Measurements from ENCODE around the gene NCF2.
"Not testable (repeated sequence)": the region's sequence is repeated elsewhere in the genome, so short reads cannot be mapped to it uniquely, and the experiment has no call there.

NCF2 gene

DNA sequence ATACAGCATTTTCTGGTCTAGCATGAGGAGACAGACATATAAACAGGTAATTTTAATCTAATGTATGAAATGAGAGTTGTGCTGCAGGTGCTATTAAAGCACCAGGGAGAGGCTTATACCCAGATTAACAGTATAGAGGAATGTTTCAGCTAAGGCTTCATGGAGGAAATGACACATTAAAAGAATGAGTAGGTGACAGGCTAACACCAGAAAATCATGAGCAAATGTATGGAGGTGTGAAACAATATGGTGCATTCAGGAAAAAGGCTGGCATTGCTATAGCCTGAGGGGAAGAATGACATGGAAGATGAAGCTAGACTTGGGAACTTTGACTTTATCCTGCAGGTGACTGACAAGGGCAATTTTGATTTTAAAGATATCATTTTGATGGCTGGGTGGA lies 38.3 kb upstream of the NCF2 start:
- peaks cover 41% of the 10 kb centered on the region for H3K4me1 Mint-ChIP-seq
- no peak for DNase-seq
- CTCF ChIA-PET = interaction anchor here (0.6 to 1.6 kb wide), 4 partner anchors 27 to 287 kb away, joined by 3 to 8 read pairs (median 4); no protein-coding TSS in a partner anchor
- no peak overlapping the region for H3K27ac Mint-ChIP-seq
- no peak overlapping the region for H3K4me3 Mint-ChIP-seq
- no peaks in the 10 kb centered on the region for H3K27me3 Mint-ChIP-seq
- H3K36me3 Mint-ChIP-seq = peaks cover 53% of the 10 kb centered on the region
- no peaks in the 10 kb centered on the region for H3K9me3 Mint-ChIP-seq

DNA sequence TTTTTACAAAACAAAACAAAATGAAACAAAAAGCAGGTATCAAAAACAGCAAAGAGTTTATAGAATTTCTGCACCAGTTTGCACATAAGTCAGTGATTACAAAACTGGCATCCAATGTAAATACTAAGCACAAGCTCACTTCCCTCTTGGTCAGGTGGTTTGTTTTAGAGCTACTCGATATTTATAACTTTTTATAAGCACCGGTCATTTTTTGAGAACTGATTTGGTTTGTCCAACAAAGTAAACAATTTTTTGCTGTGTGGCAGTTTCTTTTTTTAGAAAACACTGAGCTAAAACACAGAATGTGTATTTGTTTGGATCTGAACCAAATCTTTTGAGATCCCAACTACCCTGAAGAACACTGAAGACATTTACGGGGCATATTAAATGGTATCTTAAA lies 36.0 kb upstream of the NCF2 start:
- not testable (repeated sequence) for DNase-seq, H3K27ac Mint-ChIP-seq, H3K9me3 Mint-ChIP-seq, H3K27me3 Mint-ChIP-seq, H3K4me3 Mint-ChIP-seq
- peaks cover 50% of the 10 kb centered on the region for H3K36me3 Mint-ChIP-seq
- H3K4me1 Mint-ChIP-seq = peaks cover 26% of the 10 kb centered on the region
- CTCF ChIA-PET = interaction anchor here (1.0 to 2.6 kb wide), 3 partner anchors 16 to 52 kb away, joined by 3 to 7 read pairs (median 3); no protein-coding TSS in a partner anchor

DNA sequence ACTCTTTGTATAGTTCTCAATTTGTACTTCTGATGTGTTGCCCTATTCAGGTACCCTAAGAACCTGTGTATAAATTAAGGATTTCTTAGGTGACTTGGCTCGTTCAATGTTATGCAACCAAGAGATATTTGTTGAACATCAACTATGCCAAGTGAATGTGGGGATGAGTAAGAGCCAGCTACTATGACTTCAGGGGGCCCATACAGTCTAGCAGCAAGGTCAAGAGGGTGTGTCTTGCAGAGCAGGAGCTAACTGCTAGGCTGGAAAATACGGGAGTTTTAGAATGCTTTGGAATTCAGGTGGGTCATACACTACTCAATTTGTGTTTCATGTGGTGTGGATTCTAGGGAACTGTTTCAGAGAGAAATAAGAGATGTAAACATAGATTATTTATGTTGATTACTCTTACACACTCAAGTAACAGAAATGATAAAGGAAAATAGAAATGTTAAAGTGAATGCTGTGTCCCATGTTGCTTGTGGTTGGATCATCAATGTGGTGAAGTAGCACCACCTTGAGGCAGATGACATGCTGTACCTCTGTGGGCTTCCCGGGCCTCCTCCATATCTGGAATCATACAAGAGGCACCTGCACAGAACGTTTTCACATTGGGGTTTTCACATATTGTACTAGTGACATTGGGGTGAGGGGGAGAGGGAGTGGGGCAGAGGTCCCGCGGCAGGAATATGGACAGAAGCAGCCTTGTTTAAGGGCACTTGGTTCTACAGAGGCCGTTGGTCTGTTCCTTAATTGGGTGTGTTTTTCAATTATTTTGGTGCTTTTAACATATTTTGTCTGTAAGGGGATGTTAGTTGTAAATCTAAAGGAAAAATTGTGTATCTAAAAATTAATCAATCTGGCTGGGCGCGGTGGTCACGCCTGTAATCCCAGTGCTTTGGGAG lies 32.9 kb upstream of the NCF2 start:
- peaks cover 27% of the 10 kb centered on the region for H3K36me3 Mint-ChIP-seq
- no peak overlapping the region for H3K27ac Mint-ChIP-seq
- peak; percentile 67 for DNase-seq
- H3K4me3 Mint-ChIP-seq = no peak overlapping the region
- peaks cover 7% of the 10 kb centered on the region for H3K4me1 Mint-ChIP-seq
- CTCF ChIA-PET = interaction anchor here (0.9 to 3.0 kb wide), 8 partner anchors 8 to 342 kb away, joined by 3 to 9 read pairs (median 4); no protein-coding TSS in a partner anchor
- H3K9me3 Mint-ChIP-seq = no peaks in the 10 kb centered on the region
- H3K27me3 Mint-ChIP-seq = no peaks in the 10 kb centered on the region

DNA sequence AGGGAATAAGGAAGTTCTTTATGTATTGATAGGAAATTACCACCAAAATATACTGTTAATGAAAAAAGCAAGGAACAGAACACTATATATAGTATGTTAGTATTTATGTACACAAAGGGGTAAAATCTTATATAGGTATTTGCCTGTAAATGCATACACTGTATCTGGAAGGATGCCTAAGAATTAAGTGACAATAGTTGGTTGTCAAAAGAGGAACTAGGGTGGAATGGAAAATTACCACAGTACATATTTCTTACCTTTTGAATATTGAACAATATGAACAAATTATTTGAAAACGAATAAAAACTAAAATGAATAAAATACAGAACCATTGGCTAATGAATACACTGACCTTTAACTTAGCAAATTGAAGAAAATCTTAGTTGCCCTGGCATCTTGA lies 31.8 kb upstream of the NCF2 start:
- H3K4me3 Mint-ChIP-seq = no peak overlapping the region
- H3K27ac Mint-ChIP-seq = no peak overlapping the region
- no peak for DNase-seq
- peaks cover 4% of the 10 kb centered on the region for H3K4me1 Mint-ChIP-seq
- no peaks in the 10 kb centered on the region for H3K27me3 Mint-ChIP-seq
- H3K36me3 Mint-ChIP-seq = peaks cover 26% of the 10 kb centered on the region
- no peaks in the 10 kb centered on the region for H3K9me3 Mint-ChIP-seq
- CTCF ChIA-PET = interaction anchor here (0.9 to 3.0 kb wide), 7 partner anchors 9 to 341 kb away, joined by 3 to 9 read pairs (median 4); no protein-coding TSS in a partner anchor

DNA sequence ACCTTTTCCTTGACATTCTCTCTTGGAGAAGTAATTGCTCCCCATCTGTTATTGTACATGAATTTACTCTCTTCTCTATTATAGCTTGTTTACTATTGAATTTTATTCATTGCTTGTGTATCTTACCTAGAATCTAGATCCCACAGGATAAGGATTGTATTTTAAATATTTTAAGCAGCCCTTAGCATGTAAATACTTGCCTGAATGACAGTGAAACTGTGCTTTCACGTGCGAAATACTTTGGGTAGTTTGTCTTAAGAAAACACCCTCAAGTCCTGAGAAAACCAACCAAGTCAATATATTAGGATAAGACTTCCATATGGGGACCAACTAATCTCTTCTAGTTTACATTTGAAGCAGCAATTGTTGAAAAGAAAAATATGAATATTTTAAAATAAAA lies 30.1 kb upstream of the NCF2 start:
- no peaks in the 10 kb centered on the region for H3K27me3 Mint-ChIP-seq
- no peak overlapping the region for H3K27ac Mint-ChIP-seq
- peaks cover 2% of the 10 kb centered on the region for H3K4me1 Mint-ChIP-seq
- DNase-seq = no peak
- H3K36me3 Mint-ChIP-seq = peaks cover 23% of the 10 kb centered on the region
- H3K4me3 Mint-ChIP-seq = no peak overlapping the region
- CTCF ChIA-PET = no interaction called here
- H3K9me3 Mint-ChIP-seq = no peaks in the 10 kb centered on the region

DNA sequence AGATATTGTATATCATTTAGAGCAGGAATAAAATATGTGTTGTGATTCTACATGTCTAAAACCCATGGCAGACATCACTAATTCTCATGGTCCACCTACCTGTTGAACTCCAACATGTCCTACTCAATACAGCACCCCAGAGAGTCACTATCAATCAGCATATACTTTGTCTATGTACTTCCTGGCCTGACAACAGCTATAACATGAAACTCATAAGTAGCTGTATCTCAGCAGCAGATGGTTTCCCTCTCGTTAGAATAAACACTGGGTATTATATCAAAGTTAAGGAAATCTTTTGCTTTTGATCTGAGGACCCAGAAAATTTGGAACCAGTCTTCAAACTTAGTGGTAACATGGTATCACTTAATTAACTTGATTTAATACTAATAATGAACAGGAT lies 29.5 kb upstream of the NCF2 start:
- H3K4me3 Mint-ChIP-seq = no peak overlapping the region
- peaks cover 2% of the 10 kb centered on the region for H3K4me1 Mint-ChIP-seq
- H3K9me3 Mint-ChIP-seq = no peaks in the 10 kb centered on the region
- CTCF ChIA-PET = no interaction called here
- peaks cover 18% of the 10 kb centered on the region for H3K36me3 Mint-ChIP-seq
- H3K27ac Mint-ChIP-seq = no peak overlapping the region
- DNase-seq = no peak
- peaks cover 1% of the 10 kb centered on the region for H3K27me3 Mint-ChIP-seq

DNA sequence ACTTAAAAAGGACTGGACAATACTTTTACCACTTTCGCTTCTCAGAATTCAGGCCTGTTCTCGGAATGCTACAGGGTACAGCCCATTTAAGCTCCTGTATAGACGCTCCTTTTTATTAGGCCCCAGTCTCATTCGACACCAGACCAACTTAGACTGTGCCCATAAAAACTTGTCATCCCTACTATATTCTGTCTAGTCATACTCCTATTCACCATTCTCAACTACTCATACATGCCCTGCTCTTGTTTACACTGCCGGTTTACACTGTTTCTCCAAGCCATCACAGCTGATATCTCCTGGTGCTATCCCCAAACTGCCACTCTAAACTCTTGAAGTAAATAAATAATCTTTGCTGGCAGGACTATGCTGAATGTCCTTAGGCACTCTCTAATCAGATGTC lies 27.9 kb upstream of the NCF2 start:
- H3K9me3 Mint-ChIP-seq, DNase-seq, H3K4me1 Mint-ChIP-seq, CTCF ChIA-PET, H3K4me3 Mint-ChIP-seq, H3K27ac Mint-ChIP-seq: not testable (repeated sequence)
- peaks cover 10% of the 10 kb centered on the region for H3K36me3 Mint-ChIP-seq
- H3K27me3 Mint-ChIP-seq = peaks cover 16% of the 10 kb centered on the region

DNA sequence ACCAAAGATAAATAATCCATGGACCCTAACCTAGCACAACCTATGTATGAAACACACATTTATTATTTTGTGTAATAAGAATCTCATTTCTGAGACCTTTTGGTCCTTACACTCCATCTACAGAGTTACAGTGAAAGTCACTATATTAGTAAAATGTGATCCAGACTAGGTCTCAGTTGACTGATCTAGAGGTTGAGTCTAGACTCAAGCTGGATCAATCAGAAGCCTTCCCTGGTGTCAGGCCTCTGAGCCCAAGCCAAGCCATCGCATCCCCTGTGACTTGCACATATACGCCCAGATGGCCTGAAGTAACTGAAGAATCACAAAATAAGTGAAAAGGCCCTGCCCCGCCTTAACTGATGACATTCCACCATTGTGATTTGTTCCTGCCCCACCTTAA lies 22.7 kb upstream of the NCF2 start:
- CTCF ChIA-PET, H3K36me3 Mint-ChIP-seq, H3K9me3 Mint-ChIP-seq, H3K27ac Mint-ChIP-seq, DNase-seq, H3K4me1 Mint-ChIP-seq, H3K4me3 Mint-ChIP-seq: not testable (repeated sequence)
- H3K27me3 Mint-ChIP-seq = peaks cover 43% of the 10 kb centered on the region

DNA sequence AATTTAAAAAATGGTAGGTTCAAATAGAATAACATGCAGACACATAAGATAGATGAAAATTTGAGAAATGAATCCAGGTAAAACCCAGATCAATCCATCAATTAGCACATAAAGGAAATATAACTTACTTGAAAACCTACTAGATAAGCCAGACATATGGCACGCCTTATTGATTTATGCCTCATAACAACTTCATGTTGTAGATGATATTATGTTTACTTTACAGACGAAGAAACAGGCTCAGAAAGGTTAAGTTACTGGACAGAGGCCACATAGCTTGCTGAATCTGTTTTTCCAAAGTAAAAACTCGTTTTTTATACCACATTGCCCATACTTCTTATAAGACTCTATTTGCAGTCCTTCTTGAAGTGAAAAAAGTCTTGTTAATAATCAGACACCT lies 22.1 kb upstream of the NCF2 start:
- H3K27me3 Mint-ChIP-seq = peaks cover 43% of the 10 kb centered on the region
- H3K36me3 Mint-ChIP-seq = no peaks in the 10 kb centered on the region
- H3K27ac Mint-ChIP-seq = no peak overlapping the region
- no peak for DNase-seq
- no peaks in the 10 kb centered on the region for H3K9me3 Mint-ChIP-seq
- H3K4me3 Mint-ChIP-seq = no peak overlapping the region
- H3K4me1 Mint-ChIP-seq = no peaks in the 10 kb centered on the region
- CTCF ChIA-PET = no interaction called here

DNA sequence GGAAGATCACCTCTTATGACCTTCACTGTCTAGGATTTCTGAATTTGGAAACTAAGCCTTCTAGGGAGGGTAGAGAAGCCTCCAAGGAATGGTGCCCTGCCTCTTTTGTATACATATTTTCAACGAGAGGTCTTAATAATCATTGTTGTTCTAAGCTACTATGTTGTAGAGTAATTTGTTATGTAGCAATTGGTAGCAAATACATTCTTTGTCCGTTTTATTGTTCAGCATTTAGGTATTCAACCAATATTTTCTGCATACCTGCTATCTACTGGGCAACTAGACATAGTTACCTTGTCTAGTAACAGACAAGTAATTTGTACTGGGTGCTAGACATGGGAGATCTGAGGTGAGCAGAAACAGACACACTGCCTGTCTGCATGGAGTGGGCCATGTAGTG lies 20.8 kb upstream of the NCF2 start:
- Mint-ChIP-seq H3K9me3 (no peaks in the 10 kb centered on the region), H3K4me1 (no peaks in the 10 kb centered on the region), H3K4me3 (no peak overlapping the region), H3K27ac (no peak overlapping the region), H3K36me3 (no peaks in the 10 kb centered on the region), H3K27me3 (peaks cover 47% of the 10 kb centered on the region)
- no peak for DNase-seq
- CTCF ChIA-PET = no interaction called here

DNA sequence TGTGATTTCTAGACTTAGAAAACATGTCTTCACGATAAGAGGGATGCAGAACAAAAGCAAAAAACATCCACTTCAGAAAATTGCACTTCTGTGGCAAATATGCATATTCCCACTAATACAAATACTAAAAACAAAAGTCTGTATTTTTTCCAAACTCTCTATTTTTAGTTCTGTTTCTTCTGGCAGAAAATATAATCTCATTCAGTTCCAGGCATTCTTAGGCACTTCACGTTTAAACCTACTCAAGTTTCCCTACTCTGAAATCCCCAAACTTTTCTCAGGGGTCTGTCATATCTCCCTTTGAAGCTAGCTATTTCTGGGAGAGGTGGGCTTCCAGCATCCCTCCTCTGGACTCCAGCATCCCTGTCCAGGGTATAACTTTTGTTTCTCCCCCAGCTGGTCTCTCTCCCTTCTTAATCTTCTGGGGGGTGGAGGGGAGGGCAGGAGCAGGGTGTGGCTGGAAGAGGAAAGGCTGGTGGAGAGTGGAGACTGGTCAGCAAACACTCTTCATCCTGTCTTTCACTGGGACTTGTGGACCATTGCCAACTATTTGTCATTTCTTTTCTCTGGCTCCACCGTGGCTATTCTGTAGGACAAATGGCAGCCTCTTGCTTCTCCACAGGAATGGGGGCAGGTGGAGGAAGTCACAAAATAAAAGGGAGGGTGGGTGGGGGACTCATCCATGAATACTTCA lies 19.6 kb upstream of the NCF2 start:
- CTCF ChIA-PET = interaction anchor here (1.0 to 1.3 kb wide), 4 partner anchors 13 to 306 kb away, joined by 3 to 4 read pairs (median 3); no protein-coding TSS in a partner anchor
- peaks cover 47% of the 10 kb centered on the region for H3K27me3 Mint-ChIP-seq

DNA sequence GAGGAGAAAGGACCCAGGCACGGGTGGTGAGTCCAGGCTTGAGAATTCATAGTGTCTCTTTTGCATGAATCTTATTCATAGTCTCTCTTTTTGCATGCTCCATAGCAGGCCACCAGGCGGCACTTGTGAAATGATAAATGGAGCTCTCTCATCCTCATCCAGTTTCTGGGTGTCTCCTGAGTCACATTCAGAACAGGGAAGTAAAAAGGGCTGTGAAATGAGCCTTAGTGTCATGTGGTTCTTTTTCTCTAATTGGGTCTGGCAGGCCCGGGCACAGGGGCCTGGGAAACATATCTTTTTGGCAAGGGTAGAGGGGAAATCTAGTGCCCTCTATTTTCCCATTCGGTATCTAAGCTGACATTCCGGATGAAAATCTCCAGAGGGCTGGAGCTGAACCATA lies 19.1 kb upstream of the NCF2 start:
- no peaks in the 10 kb centered on the region for H3K36me3 Mint-ChIP-seq
- no peak overlapping the region for H3K27ac Mint-ChIP-seq
- peaks cover 3% of the 10 kb centered on the region for H3K4me1 Mint-ChIP-seq
- no peaks in the 10 kb centered on the region for H3K9me3 Mint-ChIP-seq
- CTCF ChIA-PET = interaction anchor here (1.0 to 1.3 kb wide), 4 partner anchors 13 to 306 kb away, joined by 3 to 4 read pairs (median 3); no protein-coding TSS in a partner anchor
- no peak for DNase-seq
- H3K27me3 Mint-ChIP-seq = peaks cover 46% of the 10 kb centered on the region
- no peak overlapping the region for H3K4me3 Mint-ChIP-seq

More for the DNA sequence above, 19.6 kb upstream of the NCF2 start:
- Mint-ChIP-seq H3K4me1 (no peaks in the 10 kb centered on the region), H3K27ac (no peak overlapping the region), H3K36me3 (no peaks in the 10 kb centered on the region), H3K4me3 (no peak overlapping the region), H3K9me3 (no peaks in the 10 kb centered on the region)
- DNase-seq = no peak

DNA sequence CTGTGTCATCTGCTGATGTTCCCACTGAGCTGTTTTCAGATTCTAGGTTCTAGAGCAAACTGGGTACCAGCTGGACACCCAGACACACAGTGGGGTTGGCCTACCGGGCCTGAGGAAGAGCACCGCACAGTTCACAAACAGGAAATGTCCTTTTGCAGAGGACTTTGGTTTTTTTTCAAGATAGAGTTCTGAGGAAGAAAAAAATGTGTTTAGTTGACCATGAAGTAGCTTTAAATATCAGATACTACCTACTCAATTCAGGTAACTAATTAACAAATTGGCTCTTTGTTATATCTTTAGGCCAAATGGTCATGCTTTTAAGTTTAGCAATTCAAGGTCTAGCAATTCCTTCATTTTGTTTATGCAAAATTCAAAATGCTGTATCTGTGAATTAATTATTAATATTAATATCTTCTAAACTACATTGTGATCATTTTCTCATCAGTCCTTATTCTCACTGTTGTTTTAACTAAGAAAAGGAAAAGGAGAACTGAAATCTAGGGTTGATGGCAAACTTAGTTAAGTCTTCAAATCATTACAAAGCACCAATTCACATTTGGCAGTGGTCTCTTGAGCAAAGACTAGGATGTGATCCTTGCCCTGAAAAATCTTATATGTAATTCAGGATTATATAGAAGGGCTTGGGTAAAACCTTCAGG lies 17.2 kb upstream of the NCF2 start:
- CTCF ChIA-PET = no interaction called here
- Mint-ChIP-seq H3K4me1 (peaks cover 9% of the 10 kb centered on the region), H3K9me3 (no peaks in the 10 kb centered on the region), H3K27me3 (peaks cover 52% of the 10 kb centered on the region), H3K36me3 (no peaks in the 10 kb centered on the region), H3K4me3 (no peak overlapping the region), H3K27ac (no peak overlapping the region)
- no peak for DNase-seq

DNA sequence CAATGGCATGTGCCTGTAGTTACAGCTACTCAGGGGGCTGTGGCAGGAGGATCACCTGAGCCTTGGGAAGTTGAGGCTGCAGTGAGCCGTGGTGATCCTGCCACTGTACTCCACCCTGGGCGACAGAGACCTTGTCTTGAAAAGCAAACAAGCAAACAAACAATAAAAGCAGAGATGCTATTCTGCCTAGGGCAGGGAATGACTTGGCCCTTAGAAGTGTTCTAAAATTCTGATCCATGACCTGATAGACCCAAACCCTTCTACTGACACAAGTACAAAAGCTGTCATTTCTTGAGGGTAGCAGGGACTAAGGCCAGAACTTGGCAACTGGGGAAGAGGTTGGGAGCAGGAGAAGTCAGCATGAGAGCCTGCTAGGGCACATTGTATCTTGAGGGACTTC lies 15.6 kb upstream of the NCF2 start:
- CTCF ChIA-PET = no interaction called here
- Mint-ChIP-seq H3K4me1 (peaks cover 9% of the 10 kb centered on the region), H3K36me3 (no peaks in the 10 kb centered on the region), H3K27ac (no peak overlapping the region), H3K4me3 (no peak overlapping the region), H3K27me3 (peaks cover 45% of the 10 kb centered on the region), H3K9me3 (no peaks in the 10 kb centered on the region)
- DNase-seq = no peak
